ENCODE data around the gene JADE2. TPM values are rescaled to one million over a fixed set of nuclear protein-coding genes. Genes with fewer than 3 reads are reported as not detected.

Gene JADE2
- total RNA-seq, 4 donors from 2014 or later = 35.5 to 68.1 (median 59.0) TPM

- intact Hi-C loops (cut with DNase I; ENCODE audit: low total_unique reads) = loop anchor here (10.0 kb wide), 1 partner anchor 113 kb away; the partner anchor contains the start of gene CDKN2AIPNL
- H3K4me3 ChIP-seq (ENCODE audit: low read depth, poor library complexity, severe bottlenecking) = peak overlapping the region; percentile 85
- peak; percentile 83 to 98 for DNase-seq (ENCODE audit: low spot score in 2 of 2)
- TF ChIP-seq CTCF (IDR thresholded peaks at IDR 0.05) = peak in 1 of 3 donors; percentile 49
- TF ChIP-seq POLR2A (IDR thresholded peaks at IDR 0.05) = peak in 1 of 2 donors; percentile 3
- WGBS, 2 donors = 2% methylated on average over 38 to 49 of the region's 57 CpGs
These were observed 1.9 kb downstream of the JADE2 start for GRCh38 chr5:134527156-134527960.

GRCh38 chr5:134527961-134528424 lies 2.5 kb downstream of the JADE2 start:
- 11 to 18% methylated on average over 14 of the region's 14 CpGs for WGBS, 2 donors
- peak overlapping the region; percentile 85 for H3K4me3 ChIP-seq (ENCODE audit: low read depth, poor library complexity, severe bottlenecking)
- no peak for DNase-seq (ENCODE audit: low spot score in 2 of 2)
- TF ChIP-seq CTCF (IDR thresholded peaks at IDR 0.05) = no peak
- TF ChIP-seq POLR2A (IDR thresholded peaks at IDR 0.05) = no peak
- intact Hi-C loops (cut with DNase I; ENCODE audit: low total_unique reads) = loop anchor here (10.0 kb wide), 1 partner anchor 113 kb away; the partner anchor contains the start of gene CDKN2AIPNL

- no peak for TF ChIP-seq POLR2A (IDR thresholded peaks at IDR 0.05)
- no peak for TF ChIP-seq CTCF (IDR thresholded peaks at IDR 0.05)
- DNase-seq (ENCODE audit: low spot score in 2 of 2) = no peak
- no peak overlapping the region for H3K4me3 ChIP-seq (ENCODE audit: low read depth, poor library complexity, severe bottlenecking)
- WGBS, 2 donors = 49 to 50% methylated on average over 4 of the region's 4 CpGs
- intact Hi-C loops (cut with DNase I; ENCODE audit: low total_unique reads) = loop anchor here (10.0 kb wide), 1 partner anchor 114 kb away; the partner anchor contains the start of gene CDKN2AIPNL
These were observed 3.1 kb downstream of the JADE2 start for GRCh38 chr5:134528556-134528955.

- intact Hi-C loops (cut with DNase I; ENCODE audit: low total_unique reads) = loop anchor here (10.0 kb wide), 1 partner anchor 115 kb away; the partner anchor contains the start of gene CDKN2AIPNL
- H3K4me3 ChIP-seq (ENCODE audit: low read depth, poor library complexity, severe bottlenecking) = no peak overlapping the region
- no peak for TF ChIP-seq CTCF (IDR thresholded peaks at IDR 0.05)
- TF ChIP-seq POLR2A (IDR thresholded peaks at IDR 0.05) = no peak
- 78 to 82% methylated on average over 6 of the region's 6 CpGs for WGBS, 2 donors
- no peak for DNase-seq (ENCODE audit: low spot score in 2 of 2)
These were observed 4.0 kb downstream of the JADE2 start for GRCh38 chr5:134529460-134529859.

GRCh38 chr5:134530301-134531077 lies 5.0 kb downstream of the JADE2 start:
- H3K4me3 ChIP-seq (ENCODE audit: low read depth, poor library complexity, severe bottlenecking) = no peak overlapping the region
- DNase-seq (ENCODE audit: low spot score in 2 of 2) = no peak
- intact Hi-C loops (cut with DNase I; ENCODE audit: low total_unique reads) = no loop called here
- TF ChIP-seq CTCF (IDR thresholded peaks at IDR 0.05) (no peak), POLR2A (IDR thresholded peaks at IDR 0.05) (no peak)
- 67 to 71% methylated on average over 8 of the region's 8 CpGs for WGBS, 2 donors
